PC-9 (cell line): ENCODE measurements around the gene IZUMO1. TPM values are rescaled to one million over a fixed set of nuclear protein-coding genes. Genes with fewer than 3 reads are reported as not detected.
A peak's percentile ranks its signal among the peaks of the same experiment; 100 is the strongest.
"Not testable (repeated sequence)": the region's sequence is repeated elsewhere in the genome, so short reads cannot be mapped to it uniquely, and the experiment has no call there.

Experiments used
- BruUV-seq: library from RNA; stranded (reverse); fragments of 400-500 nt; replicated peaks from 2 replicates; lab custom pipeline; 2021; lab: Mats Ljungman, UMichigan
- CTCF ChIA-PET: fragments of 300-600 bp; sonication (Branson Sonifier 250); formaldehyde crosslinking; loops from one replicate; lab custom pipeline; 2022; ENCODE audit warnings: antibody characterized with exemption; lab: Charles Lee
- POLR2A ChIA-PET: fragments of 300-600 bp; sonication (Branson Sonifier 250); formaldehyde crosslinking; loops from one replicate; lab custom pipeline; 2022; ENCODE audit warnings: antibody characterized with exemption; ENCODE audit not compliant: unreplicated experiment; lab: Charles Lee
- DNase-seq, 2 experiments: peaks; one replicate each; pipeline versions ENCODE4 v3.0.0 to v3.0.0-alpha.2; 2015 to 2022; ENCODE audit warnings: mixed read lengths in 1 of 2
- H2AFZ ChIP-seq: fragments of 200-600 bp; sonication (generic); 2 replicates; pipeline ENCODE4 v1.8.1; 2017; ENCODE audit warnings: antibody characterized with exemption
- H3F3A ChIP-seq: fragments of 200-600 bp; sonication (generic); 2 replicates; pipeline ENCODE4 v1.8.1; 2017; ENCODE audit warnings: antibody characterized with exemption, mild to moderate bottlenecking, low read depth; ENCODE audit not compliant: insufficient read depth
- H3K27ac ChIP-seq: fragments of 200-600 bp; sonication (generic); 2 replicates; pipeline ENCODE4 v1.6.1; 2016; ENCODE audit warnings: mixed run types
- H3K27me3 ChIP-seq: fragments of 200-600 bp; sonication (generic); 2 replicates; pipeline ENCODE4 v1.6.1; 2016; ENCODE audit warnings: low read depth, mixed run types; ENCODE audit not compliant: insufficient read depth
- H3K36me3 ChIP-seq: fragments of 200-600 bp; sonication (generic); 2 replicates; pipeline ENCODE4 v1.6.1; 2016; ENCODE audit warnings: low read depth, mixed run types
- H3K4me1 ChIP-seq: fragments of 200-600 bp; sonication (generic); replicated peaks from 2 replicates; pipeline ENCODE4 v1.6.1; 2016; ENCODE audit warnings: mixed run types; ENCODE audit not compliant: insufficient read depth
- H3K4me2 ChIP-seq: fragments of 200-600 bp; sonication (generic); 2 replicates; pipeline ENCODE4 v1.6.1; 2017; ENCODE audit warnings: mixed run types
- H3K4me3 ChIP-seq: fragments of 200-600 bp; sonication (generic); 2 replicates; pipeline ENCODE4 v1.6.1; 2016; ENCODE audit warnings: mixed run types
- H3K79me2 ChIP-seq: fragments of 200-600 bp; sonication (generic); 2 replicates; pipeline ENCODE4 v1.6.1; 2017; ENCODE audit warnings: low read depth, mixed run types
- H3K9me2 ChIP-seq: fragments of 200-600 bp; sonication (generic); 2 replicates; pipeline ENCODE4 v1.8.1; 2017; ENCODE audit warnings: mild to moderate bottlenecking; ENCODE audit not compliant: insufficient read depth
- H3K9me3 ChIP-seq: fragments of 200-600 bp; sonication (generic); 2 replicates; pipeline ENCODE4 v1.8.1; 2016; ENCODE audit warnings: low read depth; ENCODE audit not compliant: insufficient read depth
- H4K20me1 ChIP-seq: fragments of 200-600 bp; sonication (generic); 2 replicates; pipeline ENCODE4 v1.8.1; 2017; ENCODE audit not compliant: insufficient read depth
- EZH2 ChIP-seq: fragments of 200-600 bp; sonication (generic); IDR thresholded peaks from 2 replicates; pipeline ENCODE4 v1.8.0; 2017; ENCODE audit warnings: antibody characterized with exemption, low read depth
- intact Hi-C: fragments of 100-400 bp; cut with micrococcal nuclease; formaldehyde crosslinking; loops from one replicate; pipeline ENCODE4 v1.10.0; 2022; ENCODE audit not compliant: unreplicated experiment
- total RNA-seq: library from RNA; stranded (reverse); gene quantifications from 2 replicates; pipeline ENCODE4 v1.2.3, GENCODE V29; 2021
- TF ChIP-seq, protein P1 (sequence below): fragments of 200-600 bp; sonication (generic); conservative IDR thresholded peaks from 2 replicates; pipeline ENCODE4 v1.6.1; 2017; ENCODE audit warnings: mixed run types, antibody characterized with exemption, mild to moderate bottlenecking, moderate library complexity

Gene IZUMO1
- total RNA-seq, 1 experiment from 2014 or later = 2.2 TPM

DNA sequence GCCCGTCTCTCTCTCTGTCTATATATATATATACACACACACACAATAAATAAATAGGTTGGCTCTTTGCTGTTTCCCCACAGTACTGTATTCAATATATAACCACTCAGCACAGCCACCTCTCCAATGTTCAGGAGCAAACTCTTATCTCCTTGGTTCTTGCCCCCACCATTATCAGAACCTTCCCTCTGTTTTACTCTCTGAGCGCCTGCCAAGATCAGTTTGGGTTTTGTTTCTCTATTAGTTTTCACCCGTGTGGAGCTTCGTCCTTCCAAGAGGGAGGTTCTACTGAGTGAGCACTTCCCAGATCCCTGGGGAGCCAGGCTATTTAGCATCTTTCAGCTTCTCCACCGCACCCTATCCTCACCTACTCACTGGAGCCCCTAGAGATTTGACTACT lies 19.1 kb upstream of the IZUMO1 start:
- H3K9me2 ChIP-seq, intact Hi-C loops, H4K20me1 ChIP-seq, H3K9me3 ChIP-seq, DNase-seq, H3K27me3 ChIP-seq, H3K4me2 ChIP-seq, H3K27ac ChIP-seq, H3K36me3 ChIP-seq, POLR2A ChIA-PET, H3K79me2 ChIP-seq, H3K4me3 ChIP-seq, BruUV-seq, H2AFZ ChIP-seq: not testable (repeated sequence)
- CTCF ChIA-PET = interaction anchor here (0.7 kb wide), 1 partner anchor 76 kb away, joined by 3 read pairs; no protein-coding TSS in a partner anchor
- Histone ChIP-seq H3K4me1 (peaks cover 28% of the 10 kb centered on the region), H3F3A (peaks cover 22% of the 10 kb centered on the region)

DNA sequence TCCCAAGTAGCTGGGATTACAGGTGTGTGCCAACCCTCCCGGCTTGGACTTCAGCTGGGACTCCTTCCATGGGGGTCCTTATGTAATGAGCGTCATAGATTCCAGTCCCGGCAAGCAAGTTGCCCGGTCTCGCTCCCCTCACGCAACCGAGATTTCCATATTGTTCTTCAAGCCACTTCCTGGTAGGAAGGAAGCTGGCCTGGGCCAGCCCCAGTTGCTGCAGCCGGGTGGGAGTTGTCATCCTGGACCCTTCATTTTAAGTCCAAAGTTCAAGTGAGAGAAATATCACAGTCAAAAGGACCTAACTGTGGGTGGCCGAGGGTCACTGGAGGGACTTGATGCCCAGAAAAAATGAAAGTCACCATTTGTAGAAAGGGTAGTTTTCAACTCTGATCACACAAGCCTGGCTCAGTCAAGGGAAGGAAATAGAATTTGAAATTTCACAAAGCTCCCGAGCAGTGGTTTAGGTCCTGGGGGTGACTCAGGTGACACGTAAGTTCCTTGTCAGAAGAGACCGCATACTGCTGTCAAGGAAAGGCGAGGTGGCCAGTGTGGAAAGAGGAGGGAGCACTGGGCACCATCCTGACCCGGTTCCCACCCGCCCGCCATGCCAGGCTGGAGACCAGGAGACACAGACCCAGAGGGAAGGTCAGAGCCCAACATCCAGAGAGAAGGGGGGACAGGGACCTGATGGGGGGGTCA lies 13.9 kb upstream of the IZUMO1 start:
- POLR2A ChIA-PET = interaction anchor here (0.5 to 0.6 kb wide), 2 partner anchors 9 to 207 kb away, joined by 3 to 4 read pairs; no protein-coding TSS in a partner anchor
- intact Hi-C loops = no loop called here
- no peaks in the 10 kb centered on the region for H3K9me3 ChIP-seq
- peaks cover 19% of the 10 kb centered on the region for H3K4me1 ChIP-seq
- H4K20me1 ChIP-seq = no peaks in the 10 kb centered on the region
- TF ChIP-seq, protein P1, sequence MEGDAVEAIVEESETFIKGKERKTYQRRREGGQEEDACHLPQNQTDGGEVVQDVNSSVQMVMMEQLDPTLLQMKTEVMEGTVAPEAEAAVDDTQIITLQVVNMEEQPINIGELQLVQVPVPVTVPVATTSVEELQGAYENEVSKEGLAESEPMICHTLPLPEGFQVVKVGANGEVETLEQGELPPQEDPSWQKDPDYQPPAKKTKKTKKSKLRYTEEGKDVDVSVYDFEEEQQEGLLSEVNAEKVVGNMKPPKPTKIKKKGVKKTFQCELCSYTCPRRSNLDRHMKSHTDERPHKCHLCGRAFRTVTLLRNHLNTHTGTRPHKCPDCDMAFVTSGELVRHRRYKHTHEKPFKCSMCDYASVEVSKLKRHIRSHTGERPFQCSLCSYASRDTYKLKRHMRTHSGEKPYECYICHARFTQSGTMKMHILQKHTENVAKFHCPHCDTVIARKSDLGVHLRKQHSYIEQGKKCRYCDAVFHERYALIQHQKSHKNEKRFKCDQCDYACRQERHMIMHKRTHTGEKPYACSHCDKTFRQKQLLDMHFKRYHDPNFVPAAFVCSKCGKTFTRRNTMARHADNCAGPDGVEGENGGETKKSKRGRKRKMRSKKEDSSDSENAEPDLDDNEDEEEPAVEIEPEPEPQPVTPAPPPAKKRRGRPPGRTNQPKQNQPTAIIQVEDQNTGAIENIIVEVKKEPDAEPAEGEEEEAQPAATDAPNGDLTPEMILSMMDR = no peak
- no peak for TF ChIP-seq EZH2
- peak overlapping the region; percentile 38 for H3K27ac ChIP-seq
- BruUV-seq = no TSS peak
- no peak overlapping the region for H2AFZ ChIP-seq
- CTCF ChIA-PET = no interaction called here
- H3K4me3 ChIP-seq = no peak overlapping the region
- H3K27me3 ChIP-seq = peaks cover 4% of the 10 kb centered on the region; the same call in 1 of the 2 replicates
- H3K9me2 ChIP-seq = no peaks in the 10 kb centered on the region
- peak overlapping the region; percentile 48 for H3K4me2 ChIP-seq
- DNase-seq = peak in 1 of 2 experiments; percentile 70
- peaks cover 9% of the 10 kb centered on the region; the same call in 1 of the 2 replicates for H3F3A ChIP-seq
- H3K36me3 ChIP-seq = no peaks in the 10 kb centered on the region
- H3K79me2 ChIP-seq = no peaks in the 10 kb centered on the region

DNA sequence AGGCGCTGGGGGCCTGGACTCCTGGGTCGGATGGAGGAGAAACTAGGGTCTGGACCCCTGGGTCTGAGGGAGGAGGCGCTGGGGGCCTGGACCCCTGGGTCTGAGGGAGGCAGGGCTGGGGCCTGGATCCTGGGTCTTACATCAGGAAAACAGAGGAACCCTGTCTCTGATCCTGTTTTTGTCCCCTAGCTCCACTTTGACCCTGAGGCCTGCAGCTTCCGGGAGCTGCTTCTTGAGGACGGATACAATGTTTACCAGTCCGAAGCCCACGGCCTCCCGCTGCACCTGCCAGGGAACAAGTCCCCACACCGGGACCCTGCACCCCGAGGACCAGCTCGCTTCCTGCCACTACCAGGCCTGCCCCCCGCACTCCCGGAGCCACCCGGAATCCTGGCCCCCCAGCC lies 11.0 kb upstream of the IZUMO1 start:
- CTCF ChIA-PET = interaction anchor here (0.6 kb wide), 1 partner anchor 13 kb away, joined by 9 read pairs; no protein-coding TSS in a partner anchor
- POLR2A ChIA-PET = no interaction called here

More for the DNA sequence above, 11.0 kb upstream of the IZUMO1 start:
- no peak overlapping the region for H3K27ac ChIP-seq
- peaks cover 4% of the 10 kb centered on the region; the same call in 1 of the 2 replicates for H3K27me3 ChIP-seq
- TF ChIP-seq, protein P1 = no peak
- TF ChIP-seq EZH2 = no peak
- H3K4me2 ChIP-seq = no peak overlapping the region
- no peak overlapping the region for H2AFZ ChIP-seq
- intact Hi-C loops = no loop called here
- no peaks in the 10 kb centered on the region for H3K36me3 ChIP-seq
- H4K20me1 ChIP-seq = no peaks in the 10 kb centered on the region
- H3K9me3 ChIP-seq = no peaks in the 10 kb centered on the region
- peaks cover 44% of the 10 kb centered on the region for H3K4me1 ChIP-seq
- H3K79me2 ChIP-seq = no peaks in the 10 kb centered on the region
- H3K9me2 ChIP-seq = no peaks in the 10 kb centered on the region
- H3F3A ChIP-seq = peaks cover 9% of the 10 kb centered on the region; the same call in 1 of the 2 replicates
- no peak for DNase-seq
- BruUV-seq = no TSS peak
- H3K4me3 ChIP-seq = no peak overlapping the region
